HCT116 (cell line): ENCODE results near the gene MRPL33. TPM values are rescaled to one million over a fixed set of nuclear protein-coding genes. Genes with fewer than 3 reads are reported as not detected.

Experiments used
- ATAC-seq: fragments of 200-7000 bp; cut with Tn5 transposase; 2 replicates; pipeline ENCODE4 v1.9.1; 2020; ENCODE audit warnings: mild to moderate bottlenecking, moderate library complexity
- BruUV-seq: library from RNA; stranded (reverse); fragments of 400-500 nt; replicated peaks from 2 replicates; lab custom pipeline; 2021; lab: Mats Ljungman, UMichigan
- CTCF ChIA-PET: fragments of 300-600 bp; sonication (Branson Sonifier 250); formaldehyde crosslinking; loops from one replicate; lab custom pipeline; 2021; ENCODE audit warnings: antibody characterized with exemption; lab: Charles Lee
- POLR2A ChIA-PET: fragments of 300-600, 350-600 bp; sonication (Branson Sonifier 250); formaldehyde crosslinking; loops from one replicate; lab custom pipeline; 2021; ENCODE audit warnings: antibody characterized with exemption; lab: Charles Lee
- RAD21 ChIA-PET, 2 experiments: fragments of 300-600 bp; sonication (Branson Sonifier 250); formaldehyde crosslinking; loops; one replicate each; lab custom pipeline; 2023; ENCODE audit warnings: low total read pairs in 2 of 2; ENCODE audit not compliant: uncharacterized antibody in 2 of 2, unreplicated experiment in 2 of 2, low non-redundant PET in 1 of 2; lab: Charles Lee
- DNase-seq: peaks from one replicate; pipeline ENCODE4 v3.0.0-alpha.2; 2010; ENCODE audit warnings: low read depth, low spot score
- H2AFZ ChIP-seq: fragments of 200-600 bp; shearing (Covaris generic), sonication (generic); 2 replicates; pipeline ENCODE4 v1.6.1; 2017; ENCODE audit warnings: low read depth, mixed run types, mixed read lengths, antibody characterized with exemption, low read length; ENCODE audit not compliant: poor library complexity, severe bottlenecking
- H3K27ac ChIP-seq: 2 replicates; pipeline ENCODE4 v1.5.1; 2012; ENCODE audit warnings: low read depth, low read length
- H3K27me3 ChIP-seq: fragments of 200-600 bp; sonication (generic); 2 replicates; pipeline ENCODE4 v1.6.1; 2016; ENCODE audit warnings: mixed run types, low read length, mixed read lengths; ENCODE audit not compliant: insufficient read depth
- H3K36me3 ChIP-seq, 2 experiments: fragments of 200-500 bp in 1 of 2; fragments of 200-600 bp in 1 of 2; sonication (Bioruptor generic) in 1 of 2; sonication (generic) in 1 of 2; 2 replicates each; pipeline versions ENCODE4 v1.5.1 to v1.6.1; 2014 to 2016; ENCODE audit warnings: low read length in 2 of 2, inconsistent platforms in 1 of 2, mixed read lengths in 1 of 2, mixed run types in 1 of 2; ENCODE audit not compliant: insufficient read depth in 2 of 2, control insufficient read depth in 1 of 2
- H3K4me1 ChIP-seq, 2 experiments: fragments of 200-600 bp in 1 of 2; sonication (generic) in 1 of 2; 2 replicates each; pipeline versions ENCODE4 v1.5.1 to v1.6.1; 2012 to 2017; ENCODE audit warnings: low read length in 2 of 2, inconsistent platforms in 1 of 2, mild to moderate bottlenecking in 1 of 2, mixed read lengths in 1 of 2, mixed run types in 1 of 2, moderate library complexity in 1 of 2; ENCODE audit not compliant: insufficient read depth in 2 of 2, control insufficient read depth in 1 of 2
- H3K4me2 ChIP-seq: fragments of 200-600 bp; sonication (generic); 2 replicates; pipeline ENCODE4 v1.6.1; 2017; ENCODE audit warnings: mixed run types, low read length, mixed read lengths
- H3K4me3 ChIP-seq, 2 experiments: fragments of 200-600 bp in 1 of 2; sonication (generic) in 1 of 2; replicated peaks in 1 of 2; 2 replicates each; pipeline ENCODE4 v1.5.1; 2011 to 2016; ENCODE audit warnings: low read length in 2 of 2, control low read depth in 1 of 2, low read depth in 1 of 2, mild to moderate bottlenecking in 1 of 2, mixed read lengths in 1 of 2, mixed run types in 1 of 2
- H3K79me2 ChIP-seq: fragments of 200-600 bp; sonication (generic); 2 replicates; pipeline ENCODE4 v1.6.1; 2017; ENCODE audit warnings: mild to moderate bottlenecking, mixed run types, low read length, moderate library complexity, mixed read lengths; ENCODE audit not compliant: insufficient read depth
- H3K9ac ChIP-seq: fragments of 200-600 bp; sonication (generic); 2 replicates; pipeline ENCODE4 v1.6.1; 2016; ENCODE audit warnings: low read length, mixed read lengths
- H3K9me2 ChIP-seq: fragments of 200-600 bp; sonication (generic), shearing (Covaris generic); 2 replicates; pipeline ENCODE4 v1.6.1; 2017; ENCODE audit warnings: mixed run types, mild to moderate bottlenecking, moderate library complexity; ENCODE audit not compliant: insufficient read depth
- H3K9me3 ChIP-seq, 2 experiments: fragments of 200-500 bp in 1 of 2; fragments of 200-600 bp in 1 of 2; sonication (Bioruptor generic) in 1 of 2; sonication (generic) in 1 of 2; 2 replicates each; pipeline ENCODE4 v1.6.1; 2014 to 2017; ENCODE audit warnings: low read length in 2 of 2, mixed read lengths in 2 of 2, inconsistent platforms in 1 of 2, low read depth in 1 of 2, mild to moderate bottlenecking in 1 of 2, mixed run types in 1 of 2, moderate library complexity in 1 of 2; ENCODE audit not compliant: control insufficient read depth in 1 of 2, insufficient read depth in 1 of 2
- H4K20me1 ChIP-seq: fragments of 200-600 bp; sonication (generic), shearing (Covaris generic); 2 replicates; pipeline ENCODE4 v1.6.1; 2017; ENCODE audit warnings: mixed run types, mild to moderate bottlenecking, moderate library complexity; ENCODE audit not compliant: insufficient read depth
- ATF3 ChIP-seq: IDR thresholded peaks from 2 replicates; pipeline ENCODE4 v1.6.1; 2012
- CBX3 ChIP-seq: IDR thresholded peaks from 2 replicates; pipeline ENCODE4 v1.6.1; 2012; ENCODE audit warnings: low read depth
- CEBPB ChIP-seq: IDR thresholded peaks from 2 replicates; pipeline ENCODE4 v1.6.1; 2012; ENCODE audit warnings: low read depth
- CTCF ChIP-seq, 3 experiments: fragments of 200-600 bp in 1 of 3; sonication (generic) in 1 of 3; IDR thresholded peaks in 2 of 3; conservative IDR thresholded peaks in 1 of 3; 2 replicates each; pipeline ENCODE4 v1.5.1; 2012 to 2017; ENCODE audit warnings: low read depth in 2 of 3, low read length in 2 of 3, antibody characterized with exemption in 1 of 3, borderline replicate concordance in 1 of 3, control low read depth in 1 of 3, mild to moderate bottlenecking in 1 of 3, mixed read lengths in 1 of 3, mixed run types in 1 of 3, moderate library complexity in 1 of 3; ENCODE audit not compliant: insufficient read depth in 1 of 3
- EGR1 ChIP-seq: IDR thresholded peaks from 2 replicates; pipeline ENCODE4 v1.6.1; 2012; ENCODE audit warnings: low read depth
- ELF1 ChIP-seq: IDR thresholded peaks from 2 replicates; pipeline ENCODE4 v1.6.1; 2012; ENCODE audit warnings: low read depth, borderline replicate concordance
- EZH2phosphoT487 ChIP-seq: fragments of 200-600 bp; IDR thresholded peaks from 2 replicates; pipeline ENCODE4 v1.6.1; 2018; ENCODE audit warnings: antibody characterized with exemption, borderline replicate concordance
- FOSL1 ChIP-seq: IDR thresholded peaks from 2 replicates; pipeline ENCODE4 v1.6.1; 2012; ENCODE audit warnings: low read depth
- JUND ChIP-seq: IDR thresholded peaks from 2 replicates; pipeline ENCODE4 v1.6.1; 2012
- POLR2AphosphoS5 ChIP-seq: IDR thresholded peaks from 2 replicates; pipeline ENCODE4 v1.6.1; 2011; ENCODE audit warnings: mild to moderate bottlenecking, low read depth, low read length, moderate library complexity
- RAD21 ChIP-seq: IDR thresholded peaks from 2 replicates; pipeline ENCODE4 v1.6.1; 2012; ENCODE audit warnings: low read depth, mild to moderate bottlenecking
- SIN3A ChIP-seq: IDR thresholded peaks from 2 replicates; pipeline ENCODE4 v1.6.1; 2012; ENCODE audit warnings: low read depth
- SP1 ChIP-seq: IDR thresholded peaks from 2 replicates; pipeline ENCODE4 v1.6.1; 2012; ENCODE audit warnings: low read depth
- SRF ChIP-seq: IDR thresholded peaks from 2 replicates; pipeline ENCODE4 v1.6.1; 2012; ENCODE audit warnings: low read depth
- intact Hi-C: fragments of 100-400 bp; cut with micrococcal nuclease; formaldehyde crosslinking; loops from 2 replicates; pipeline ENCODE4 v1.10.0; 2022
- total RNA-seq: library from RNA; stranded (reverse); gene quantifications from one replicate; pipeline ENCODE4 v1.2.1, GENCODE V29; 2021; ENCODE audit not compliant: unreplicated experiment

The MRPL33 gene
- total RNA-seq, 1 experiment from 2014 or later, result 66.3 TPM

GRCh38 chr2:27781496-27781895, 10.0 kb downstream of the MRPL33 start (continued):
- TF ChIP-seq CTCF (IDR thresholded peaks at IDR 0.05 in 2 of 3, conservative IDR thresholded peaks at IDR 0.05 in 1 of 3; ENCODE audit: borderline replicate concordance in 1 of 3, insufficient read depth in 1 of 3, low read depth in 2 of 3, low read length in 2 of 3) (no peak), POLR2AphosphoS5 (no peak), ELF1 (no peak), ATF3 (no peak), RAD21 (no peak), SP1 (no peak)

GRCh38 chr2:27782701-27783100, 11.2 kb downstream of the MRPL33 start:
- ATAC-seq, result no peak

More at GRCh38 chr2:27782701-27783100, 11.2 kb downstream of the MRPL33 start:
- Histone ChIP-seq H2AFZ (no peak overlapping the region), H3K9me3 (no peaks in the 10 kb centered on the region), H3K4me1 (no peaks in the 10 kb centered on the region), H3K79me2 (peaks cover 19% of the 10 kb centered on the region), H3K36me3 (0 out of 4 replicates have a peak, but pooled peaks cover 0 to 2% of the 10 kb centered on the region in 2 experiments), H4K20me1 (peaks cover 5% of the 10 kb centered on the region; the same call in 1 of the 2 replicates), H3K9me2 (no peaks in the 10 kb centered on the region), H3K27ac (no peak overlapping the region), H3K9ac (no peak overlapping the region), H3K4me3 (no peak overlapping the region), H3K4me2 (no peak overlapping the region), H3K27me3 (no peaks in the 10 kb centered on the region)
- ChIA-PET RAD21 (no interaction called here), POLR2A (no interaction called here), CTCF (no interaction called here)
- intact Hi-C loops, result no loop called here
- no TSS peak for BruUV-seq
- DNase-seq, result no peak
- TF ChIP-seq SRF, result no peak
- TF ChIP-seq EZH2phosphoT487, result no peak
- no peak for TF ChIP-seq JUND
- TF ChIP-seq CEBPB, result no peak
- no peak for TF ChIP-seq ELF1
- no peak for TF ChIP-seq SP1
- no peak for TF ChIP-seq FOSL1
- TF ChIP-seq CBX3, result no peak
- no peak for TF ChIP-seq SIN3A
- TF ChIP-seq EGR1, result no peak
